ENCODE data around the gene MUC20.

DNA sequence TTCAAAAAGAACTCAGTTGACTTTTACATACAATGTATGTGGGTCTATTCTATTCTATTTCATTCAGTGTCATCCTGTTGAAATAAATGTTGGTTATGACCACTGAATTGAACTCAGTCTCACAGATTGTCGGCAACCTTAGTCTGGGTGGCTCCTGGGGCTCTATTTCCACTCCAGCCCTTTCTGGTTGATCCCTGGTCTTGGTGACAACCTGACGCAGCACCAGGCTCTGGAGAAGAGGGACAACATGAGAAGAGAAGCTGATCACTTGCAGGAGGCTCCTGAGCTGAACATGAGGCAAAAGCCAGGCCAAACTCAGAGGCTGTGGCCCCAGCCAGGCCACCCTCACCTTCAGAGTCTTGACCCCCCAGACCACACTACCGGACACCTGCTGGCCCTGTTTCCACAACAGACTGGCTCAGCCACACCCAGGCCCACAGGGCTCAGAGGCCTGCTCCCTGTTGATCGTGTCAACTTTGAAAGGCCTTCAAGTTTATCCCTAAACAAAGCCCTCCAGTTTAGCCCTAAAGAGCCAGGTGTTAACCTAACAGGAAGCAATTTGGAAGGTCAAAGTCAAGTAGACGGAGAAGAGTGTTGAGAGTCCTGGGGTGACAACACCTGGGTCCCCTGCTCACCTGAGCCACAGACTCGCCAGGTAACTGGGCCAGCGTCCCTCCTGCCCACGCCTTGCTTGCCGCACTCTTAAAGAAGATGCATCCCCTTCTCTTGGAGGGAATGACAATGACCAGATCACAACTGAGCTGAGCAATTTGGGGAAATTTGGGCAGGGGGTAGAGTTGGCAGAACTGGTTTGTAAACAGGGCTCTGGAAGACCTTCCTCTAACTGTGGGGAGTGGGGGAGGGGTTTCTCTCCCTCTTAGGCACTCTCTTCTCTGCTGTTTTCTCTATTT, 15.4 kb upstream of the MUC20 start:
- TF ChIP-seq CTCF (IDR thresholded peaks at IDR 0.05): no peak
- no peak for TF ChIP-seq EZH2phosphoT487 (IDR thresholded peaks at IDR 0.05)
- TF ChIP-seq EZH2 (IDR thresholded peaks at IDR 0.05): no peak
